Neural cell (in vitro differentiated cells): ENCODE results near the gene PAGE4. TPM values are rescaled to one million over a fixed set of nuclear protein-coding genes. Genes with fewer than 3 reads are reported as not detected.

ENCODE experiments used
- H2AFZ ChIP-seq: fragments of 200-600, 300-800 bp; sonication (generic), shearing (Covaris generic); 2 replicates; pipeline ENCODE4 v1.6.0; 2014; ENCODE audit warnings: low read depth, mild to moderate bottlenecking, antibody characterized with exemption, low read length, moderate library complexity
- H3F3A ChIP-seq: fragments of 200-600 bp; shearing (Covaris generic); 2 replicates; pipeline ENCODE4 v1.6.1; 2016; ENCODE audit warnings: mild to moderate bottlenecking, moderate library complexity, mixed read lengths, antibody characterized with exemption, low read length; ENCODE audit not compliant: insufficient read depth, poor library complexity, severe bottlenecking
- H3K27ac ChIP-seq: fragments of 200-600, 300-800 bp; sonication (generic), shearing (Covaris generic); 2 replicates; pipeline ENCODE4 v1.5.1; 2014; ENCODE audit warnings: mild to moderate bottlenecking, low read length, moderate library complexity
- H3K27me3 ChIP-seq: fragments of 300-800, 200-600 bp; sonication (generic), shearing (Covaris generic); 2 replicates; pipeline ENCODE4 v1.6.0; 2014; ENCODE audit warnings: mild to moderate bottlenecking, low read depth, low read length, moderate library complexity; ENCODE audit not compliant: insufficient read depth
- H3K36me3 ChIP-seq: fragments of 300-800, 200-600 bp; sonication (generic), shearing (Covaris generic); 2 replicates; pipeline ENCODE4 v1.5.1; 2014; ENCODE audit warnings: mild to moderate bottlenecking, antibody characterized with exemption, low read length, moderate library complexity; ENCODE audit not compliant: insufficient read depth
- H3K4me2 ChIP-seq: fragments of 300-800, 200-600 bp; sonication (generic), shearing (Covaris generic); 2 replicates; pipeline ENCODE4 v1.6.0; 2014; ENCODE audit warnings: mild to moderate bottlenecking, low read length
- H3K4me3 ChIP-seq: fragments of 300-800, 200-600 bp; sonication (generic), shearing (Covaris generic); 2 replicates; pipeline ENCODE4 v1.5.1; 2014; ENCODE audit warnings: mild to moderate bottlenecking, low read length, moderate library complexity
- H3K79me2 ChIP-seq: fragments of 200-600 bp; shearing (Covaris generic); replicated peaks from 2 replicates; pipeline ENCODE4 v1.6.0; 2014; ENCODE audit warnings: mild to moderate bottlenecking, low read length, moderate library complexity; ENCODE audit not compliant: insufficient read depth
- H3K9ac ChIP-seq: fragments of 300-800, 200-600 bp; sonication (generic), shearing (Covaris generic); 2 replicates; pipeline ENCODE4 v1.6.1; 2016; ENCODE audit warnings: mild to moderate bottlenecking, low read length, mixed read lengths
- H3K9me2 ChIP-seq: fragments of 200-600 bp; shearing (Covaris generic); 2 replicates; pipeline ENCODE4 v1.6.1; 2016; ENCODE audit warnings: mild to moderate bottlenecking, low read length, mixed read lengths; ENCODE audit not compliant: insufficient read depth
- H3K9me3 ChIP-seq: fragments of 200-600, 300-800 bp; sonication (generic), shearing (Covaris generic); 2 replicates; pipeline ENCODE4 v1.6.1; 2016; ENCODE audit warnings: mild to moderate bottlenecking, mixed run types, low read length, moderate library complexity, mixed read lengths
- H4K20me1 ChIP-seq: fragments of 200-600 bp; shearing (Covaris generic); 2 replicates; pipeline ENCODE4 v1.6.1; 2016; ENCODE audit warnings: mild to moderate bottlenecking, mixed run types; ENCODE audit not compliant: insufficient read depth
- EP300 ChIP-seq: fragments of 450-650 bp; conservative IDR thresholded peaks from 2 replicates; pipeline ENCODE4 v1.6.1; 2014; ENCODE audit warnings: antibody characterized with exemption, mild to moderate bottlenecking, moderate library complexity; ENCODE audit not compliant: poor library complexity, severe bottlenecking
- EZH2 ChIP-seq: fragments of 200-600, 300-800 bp; shearing (Covaris generic), sonication (generic); IDR thresholded peaks from 2 replicates; pipeline ENCODE4 v1.6.1; 2014; ENCODE audit warnings: antibody characterized with exemption, low read length, borderline replicate concordance, mild to moderate bottlenecking; ENCODE audit not compliant: insufficient read depth, poor library complexity, severe bottlenecking
- MXI1 ChIP-seq: fragments of 450-650 bp; conservative IDR thresholded peaks from 2 replicates; pipeline ENCODE4 v1.6.1; 2014; ENCODE audit warnings: antibody characterized with exemption, mild to moderate bottlenecking; ENCODE audit not compliant: poor library complexity, severe bottlenecking
- POLR2AphosphoS5 ChIP-seq: IDR thresholded peaks from 2 replicates; pipeline ENCODE4 v1.6.1; 2012
- RAD21 ChIP-seq: fragments of 450-650 bp; conservative IDR thresholded peaks from 2 replicates; pipeline ENCODE4 v1.6.1; 2014; ENCODE audit warnings: antibody characterized with exemption, mild to moderate bottlenecking, moderate library complexity
- REST ChIP-seq: IDR thresholded peaks from 2 replicates; pipeline ENCODE4 v1.6.1; 2012; ENCODE audit warnings: borderline replicate concordance
- SMC3 ChIP-seq: fragments of 450-650 bp; conservative IDR thresholded peaks from 2 replicates; pipeline ENCODE4 v1.6.1; 2014; ENCODE audit warnings: antibody characterized with exemption, mild to moderate bottlenecking, moderate library complexity; ENCODE audit not compliant: poor library complexity
- TAF1 ChIP-seq: IDR thresholded peaks from 2 replicates; pipeline ENCODE4 v1.6.1; 2012; ENCODE audit warnings: low read depth
- polyA minus RNA-seq: library from RNA; depleted of rRNA, polyadenylated mRNA; stranded (reverse); fragments of >200 nt; gene quantifications from 2 replicates; pipeline ENCODE4 v1.2.3, GENCODE V29; 2014
- polyA plus RNA-seq: library from polyadenylated mRNA; depleted of rRNA; stranded (reverse); fragments of >200 nt; gene quantifications from 2 replicates; pipeline ENCODE4 v1.2.3, GENCODE V29; 2014
- TF ChIP-seq, protein P1 (sequence below): fragments of 450-650 bp; IDR thresholded peaks from 2 replicates; pipeline ENCODE4 v1.5.1; 2014; ENCODE audit warnings: antibody characterized with exemption, mild to moderate bottlenecking, moderate library complexity; ENCODE audit not compliant: poor library complexity, severe bottlenecking

PAGE4 gene, protein sequence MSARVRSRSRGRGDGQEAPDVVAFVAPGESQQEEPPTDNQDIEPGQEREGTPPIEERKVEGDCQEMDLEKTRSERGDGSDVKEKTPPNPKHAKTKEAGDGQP
- polyA plus RNA-seq (not detected in 2 replicates), polyA minus RNA-seq (not detected in 2 replicates)

GRCh38 chrX:49829016-49829415 lies at the start of gene PAGE4:
TSS of gene PAGE4 (plus strand) at chrX:49829303. CDS start at chrX:49830429, 1,126 bp downstream.
- Histone ChIP-seq H3K79me2 (no peaks in the 10 kb centered on the region), H3K36me3 (no peaks in the 10 kb centered on the region), H3K27me3 (no peaks in the 10 kb centered on the region), H3K9me3 (no peaks in the 10 kb centered on the region), H3K4me3 (no peak within 1 kb of the TSS), H3K9ac (no peak within 1 kb of the TSS), H3K4me2 (no peak within 1 kb of the TSS), H3F3A (no peaks in the 10 kb centered on the region), H3K27ac (no peak within 1 kb of the TSS), H2AFZ (no peak within 1 kb of the TSS), H4K20me1 (no peaks in the 10 kb centered on the region), H3K9me2 (no peaks in the 10 kb centered on the region)
- TF ChIP-seq EZH2 (no peak), REST (no peak), SMC3 (no peak), MXI1 (no peak), EP300 (no peak), TAF1 (no peak), POLR2AphosphoS5 (no peak), RAD21 (no peak)
- TF ChIP-seq, protein P1, sequence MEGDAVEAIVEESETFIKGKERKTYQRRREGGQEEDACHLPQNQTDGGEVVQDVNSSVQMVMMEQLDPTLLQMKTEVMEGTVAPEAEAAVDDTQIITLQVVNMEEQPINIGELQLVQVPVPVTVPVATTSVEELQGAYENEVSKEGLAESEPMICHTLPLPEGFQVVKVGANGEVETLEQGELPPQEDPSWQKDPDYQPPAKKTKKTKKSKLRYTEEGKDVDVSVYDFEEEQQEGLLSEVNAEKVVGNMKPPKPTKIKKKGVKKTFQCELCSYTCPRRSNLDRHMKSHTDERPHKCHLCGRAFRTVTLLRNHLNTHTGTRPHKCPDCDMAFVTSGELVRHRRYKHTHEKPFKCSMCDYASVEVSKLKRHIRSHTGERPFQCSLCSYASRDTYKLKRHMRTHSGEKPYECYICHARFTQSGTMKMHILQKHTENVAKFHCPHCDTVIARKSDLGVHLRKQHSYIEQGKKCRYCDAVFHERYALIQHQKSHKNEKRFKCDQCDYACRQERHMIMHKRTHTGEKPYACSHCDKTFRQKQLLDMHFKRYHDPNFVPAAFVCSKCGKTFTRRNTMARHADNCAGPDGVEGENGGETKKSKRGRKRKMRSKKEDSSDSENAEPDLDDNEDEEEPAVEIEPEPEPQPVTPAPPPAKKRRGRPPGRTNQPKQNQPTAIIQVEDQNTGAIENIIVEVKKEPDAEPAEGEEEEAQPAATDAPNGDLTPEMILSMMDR, result no peak

- no peaks in the 10 kb centered on the region for H3K79me2 ChIP-seq
- H3K36me3 ChIP-seq, result no peaks in the 10 kb centered on the region
- H3F3A ChIP-seq, result no peaks in the 10 kb centered on the region
- no peak overlapping the region for H3K4me3 ChIP-seq
- H3K4me2 ChIP-seq, result no peak overlapping the region
- TF ChIP-seq EP300 (no peak), POLR2AphosphoS5 (no peak), SMC3 (no peak), RAD21 (no peak), MXI1 (no peak), REST (no peak), EZH2 (no peak), TAF1 (no peak)
- TF ChIP-seq, protein P1, result no peak
- H3K9ac ChIP-seq, result no peak overlapping the region
- no peaks in the 10 kb centered on the region for H3K9me3 ChIP-seq
- no peaks in the 10 kb centered on the region for H3K9me2 ChIP-seq
- no peaks in the 10 kb centered on the region for H3K27me3 ChIP-seq
- no peak overlapping the region for H2AFZ ChIP-seq
- no peaks in the 10 kb centered on the region for H4K20me1 ChIP-seq
- H3K27ac ChIP-seq, result no peak overlapping the region
These were observed 44.3 kb upstream of the PAGE4 start for GRCh38 chrX:49784747-49785280.
